HG02973 (cell line): ENCODE results near the gene ZNF345.

Experiments
- ATAC-seq: cut with Tn5 transposase; IDR thresholded peaks from one replicate; pipeline ENCODE4 v1.9.1; 2021; ENCODE audit warnings: moderate library complexity; ENCODE audit not compliant: unreplicated experiment

Gene ZNF345

DNA sequence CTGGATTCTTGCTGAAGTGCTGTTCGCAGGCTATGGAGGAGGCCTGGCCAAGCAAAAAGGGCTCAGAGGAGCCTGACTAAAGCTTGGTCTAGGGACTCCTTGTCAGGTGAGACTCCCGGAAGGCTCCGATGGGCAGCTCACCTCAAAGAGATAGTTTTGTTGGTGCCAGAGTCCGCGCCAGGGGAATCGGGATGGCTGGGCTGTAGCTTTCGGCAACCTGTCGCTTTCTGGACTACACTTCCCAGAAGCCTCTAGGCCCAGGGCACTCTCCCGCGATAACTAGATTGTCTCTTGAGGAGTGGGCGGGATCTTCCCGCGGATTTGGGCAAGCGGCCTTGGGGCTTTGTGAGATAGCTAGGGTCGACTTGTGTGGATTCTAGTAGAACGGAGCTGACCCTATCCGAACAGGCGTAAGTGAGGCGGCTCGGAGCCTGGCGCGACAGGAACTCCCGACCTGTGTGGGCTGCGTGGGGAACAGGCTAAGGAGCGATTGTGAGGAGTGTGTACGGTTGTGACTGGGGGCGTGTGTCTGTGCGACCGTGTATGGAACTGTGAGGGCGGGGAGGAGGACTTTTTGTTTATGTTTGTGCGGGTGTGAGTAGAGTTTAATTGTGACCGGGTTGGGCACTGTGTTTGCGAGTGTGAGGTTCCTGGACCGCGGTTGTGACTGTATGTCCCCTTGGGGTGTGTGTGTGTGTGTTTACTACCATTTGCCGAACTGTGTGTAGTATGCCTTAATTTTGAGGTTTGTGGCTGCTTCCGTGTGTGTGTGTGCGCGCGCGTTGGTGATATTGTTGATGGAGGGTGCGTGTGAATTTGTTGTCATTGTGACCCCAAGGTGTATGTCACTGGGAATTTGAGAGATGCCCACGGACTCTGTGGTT lies at the start of gene ZNF345:
Gene ZNF345, plus strand, starts transcription at position 318 of the 884 bp plus-strand sequence. CDS start 25,955 bp downstream, outside the sequence.
- peak; percentile 76 for ATAC-seq

DNA sequence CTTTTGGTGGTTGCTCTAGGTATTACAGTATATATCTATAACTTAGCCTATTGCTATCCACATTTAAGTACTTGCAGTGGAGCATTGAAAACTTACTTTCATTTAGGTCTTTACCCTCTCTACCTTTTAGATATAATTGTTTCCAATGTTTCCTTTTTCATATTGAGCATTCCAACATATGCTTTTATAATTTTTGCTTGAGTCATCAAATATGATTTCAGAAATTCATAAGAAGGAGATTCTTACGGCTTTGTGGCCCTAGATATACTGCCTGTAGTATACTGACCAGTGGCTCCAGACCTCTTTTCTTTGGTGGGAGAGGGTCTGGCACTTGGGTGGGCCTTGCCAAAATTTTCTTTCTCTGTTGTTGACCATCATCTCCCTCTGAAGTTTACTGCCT lies 45.3 kb upstream of the ZNF345 start:
- no peak for ATAC-seq

DNA sequence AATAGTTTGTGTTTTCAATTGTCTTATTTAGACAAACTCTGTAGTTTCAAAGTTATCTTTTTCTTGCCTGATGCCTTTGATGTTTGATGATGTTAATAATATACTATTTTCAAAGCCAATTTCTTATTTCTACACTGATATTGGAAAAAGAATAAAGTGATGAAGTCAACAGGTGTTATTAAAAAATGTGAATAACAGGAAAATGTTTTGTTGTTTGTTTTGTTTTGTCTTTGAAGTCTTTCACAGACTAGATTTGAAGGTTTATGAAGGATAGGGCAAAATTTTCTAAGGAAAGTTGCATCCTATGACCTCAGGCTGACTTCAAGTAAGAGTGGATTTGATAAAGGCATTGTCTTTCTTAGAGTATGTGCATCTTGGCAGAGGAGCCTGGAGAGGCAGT lies 43.6 kb upstream of the ZNF345 start:
- ATAC-seq, result no peak

DNA sequence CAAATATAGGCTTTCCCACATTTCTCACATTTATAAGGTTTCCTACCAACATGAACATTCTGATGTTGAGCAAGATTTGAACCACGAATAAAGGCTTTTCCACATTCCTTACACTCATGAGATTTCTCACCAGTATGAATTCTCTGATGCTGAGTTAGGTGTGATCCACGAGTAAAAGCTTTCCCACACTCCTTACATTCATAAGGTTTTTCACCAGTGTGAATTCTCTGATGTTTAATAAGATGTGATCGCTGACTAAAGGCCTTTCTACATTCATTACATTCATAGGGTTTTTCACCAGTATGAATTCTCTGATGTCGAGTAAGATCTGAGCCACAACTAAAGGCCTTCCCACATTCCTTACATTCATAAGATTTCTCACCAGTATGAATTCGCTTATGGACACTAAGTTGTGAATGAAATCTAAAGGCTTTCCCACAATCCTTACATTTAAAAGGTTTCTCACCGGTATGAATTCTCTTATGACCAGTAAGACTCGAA lies 31.5 kb upstream of the ZNF345 start:
- ATAC-seq, result no peak

DNA sequence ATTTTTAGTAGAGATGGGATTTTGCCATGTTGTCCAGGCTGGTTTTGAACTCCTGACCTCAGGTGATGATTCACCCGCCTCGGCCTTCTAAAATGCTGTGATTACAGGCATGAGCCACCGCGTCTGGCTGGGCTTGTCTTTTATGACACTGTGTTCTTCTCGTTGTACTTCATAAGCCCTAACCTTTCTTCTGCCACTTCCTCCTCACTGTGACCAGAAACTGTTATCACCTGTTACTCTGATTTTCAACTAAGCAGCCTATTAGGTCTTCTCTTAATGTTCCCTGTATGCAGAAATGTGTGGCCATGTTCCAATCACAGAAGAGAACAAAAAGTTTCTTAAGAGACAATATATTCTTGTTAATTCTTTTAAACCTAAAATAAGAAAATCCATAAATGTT lies 28.9 kb upstream of the ZNF345 start:
- no peak for ATAC-seq

DNA sequence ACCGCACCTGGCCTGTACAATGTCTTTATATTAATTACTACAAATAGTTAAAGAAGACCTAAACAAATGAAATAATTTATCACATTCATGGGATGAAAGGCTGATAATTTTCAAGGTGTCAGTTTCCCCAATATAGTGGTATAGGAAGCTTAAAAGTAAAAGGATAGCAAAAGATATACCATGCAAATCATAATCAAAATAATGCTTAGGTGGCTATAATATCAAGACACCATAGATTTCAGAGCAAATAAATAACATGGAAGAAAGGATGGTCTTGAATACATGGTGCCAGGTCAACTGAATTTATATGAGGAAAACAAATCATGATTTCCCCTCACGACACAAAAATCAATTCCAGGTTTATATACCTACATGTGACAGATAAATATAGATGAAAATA lies 17.2 kb upstream of the ZNF345 start:
- ATAC-seq, result no peak

DNA sequence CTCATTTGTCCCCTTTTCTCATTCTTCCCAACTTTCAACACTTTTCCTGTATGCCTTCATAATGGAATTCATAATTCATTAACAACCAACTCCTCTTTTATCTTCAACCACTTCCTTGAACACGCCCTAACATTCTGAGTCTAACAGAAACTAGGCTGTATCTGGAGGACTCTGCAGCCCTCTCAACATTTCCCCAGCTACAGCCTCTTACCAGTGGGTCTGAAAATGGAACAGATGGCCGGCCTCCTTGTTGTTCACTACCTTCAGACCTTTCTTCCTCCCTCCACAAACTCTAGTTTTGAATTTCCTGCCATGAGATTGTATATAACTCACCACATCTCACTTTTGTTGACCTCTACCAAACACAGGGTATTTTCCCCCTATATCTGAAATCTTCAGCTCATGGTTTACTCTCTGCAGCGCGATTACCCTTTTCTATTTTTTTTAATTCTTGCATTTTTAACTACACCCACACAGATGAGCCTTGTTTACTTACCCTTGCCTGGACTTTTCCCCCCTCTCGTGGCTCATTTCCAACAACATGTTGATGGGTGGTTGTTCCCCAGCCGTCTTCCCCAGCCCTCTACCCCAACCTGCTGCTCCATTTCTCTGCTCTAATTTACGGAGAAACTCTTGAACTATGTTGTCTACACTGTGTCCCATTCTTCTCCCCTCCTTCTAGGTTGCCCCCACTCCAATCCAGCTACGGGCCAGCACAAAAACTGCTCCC lies 13.3 kb upstream of the ZNF345 start:
- ATAC-seq, result no peak

DNA sequence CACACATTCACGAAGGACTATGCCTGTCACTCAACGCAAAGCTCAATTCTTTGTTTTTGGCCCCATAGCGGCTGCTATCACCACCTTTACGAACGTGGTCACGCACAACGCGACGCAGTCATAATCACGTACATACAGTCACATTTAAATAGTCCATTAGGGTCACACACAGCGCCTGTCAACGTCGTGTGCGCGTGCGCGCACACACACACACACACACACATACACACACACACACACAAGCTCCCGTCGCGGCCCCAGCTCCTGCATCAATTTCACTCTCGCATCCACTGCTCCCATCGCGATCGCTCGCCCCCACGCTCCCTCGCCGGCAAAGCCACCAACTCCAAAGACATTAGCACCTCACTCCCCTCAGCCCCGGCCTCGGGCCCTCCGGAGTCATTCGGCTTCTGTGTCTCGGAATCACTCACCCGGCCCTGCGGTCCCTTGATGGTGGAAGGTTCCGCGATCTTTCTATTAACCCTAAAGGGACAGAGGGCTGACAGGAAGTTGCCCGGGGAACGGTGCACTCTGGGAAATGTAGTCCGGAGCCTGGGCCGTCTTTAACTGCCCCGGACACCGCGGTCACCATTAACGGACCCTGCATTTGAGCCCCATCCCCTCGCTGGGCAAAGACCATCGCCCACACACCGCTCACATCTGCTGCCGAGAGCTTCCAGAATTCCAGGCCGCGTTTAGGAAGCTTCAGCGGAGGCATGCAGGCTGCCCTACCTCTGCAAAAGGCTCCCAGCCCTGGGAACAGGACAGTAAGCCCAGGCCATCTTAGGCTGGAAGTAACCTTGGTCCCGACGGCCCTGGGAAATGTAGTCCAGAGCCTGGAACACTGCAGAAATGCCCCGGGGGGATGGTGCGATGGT lies 12.5 kb upstream of the ZNF345 start, which contains the start of gene ZNF790:
Gene ZNF790, minus strand, starts transcription at position 482 of the 878 bp plus-strand sequence. CDS start 12,768 bp downstream, outside the sequence.
- peak; percentile 86 for ATAC-seq

DNA sequence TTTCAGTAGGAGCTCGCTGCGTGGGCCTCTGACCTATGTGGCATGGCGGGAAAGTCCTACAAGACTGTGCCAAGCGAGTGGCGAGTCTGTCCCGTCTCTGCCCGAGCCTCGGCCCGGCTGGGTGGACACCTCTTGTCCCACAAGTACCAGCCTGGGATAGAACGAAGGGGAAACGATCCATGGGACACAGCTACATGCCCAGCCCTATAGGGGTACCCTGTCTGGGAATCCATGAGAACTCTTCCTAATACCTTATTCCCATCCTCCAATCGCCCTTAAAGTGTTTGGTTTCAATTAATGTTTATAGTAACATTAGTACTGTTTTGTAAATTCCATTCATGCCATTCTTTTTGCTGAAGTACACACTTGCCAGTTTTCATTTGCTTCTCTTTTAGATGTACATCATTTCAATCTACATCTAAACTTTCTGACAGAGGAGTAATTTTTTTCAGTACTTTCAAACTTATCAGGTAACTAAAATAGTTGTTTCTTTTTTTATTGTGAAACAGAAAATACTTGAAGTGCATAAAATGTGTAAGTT lies 11.8 kb upstream of the ZNF345 start:
- ATAC-seq, result no peak

DNA sequence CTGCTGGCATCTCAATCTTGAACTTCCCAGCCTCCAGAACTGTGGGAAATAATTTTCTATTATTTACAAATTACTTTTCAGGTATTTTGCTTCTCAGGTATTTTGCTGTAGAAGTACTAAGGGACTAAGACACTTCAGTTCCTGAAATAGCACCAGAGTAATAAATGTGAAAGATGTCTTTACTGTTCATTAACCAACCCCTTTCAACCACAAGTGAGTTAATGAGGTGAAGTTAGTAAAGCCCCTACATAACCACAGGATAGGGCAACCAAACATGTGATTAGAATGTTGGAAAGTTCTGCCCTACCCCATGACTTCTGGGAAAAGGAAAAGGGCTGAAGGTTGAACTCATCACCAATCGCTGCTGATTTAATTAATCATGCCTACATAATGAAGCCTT lies 2.7 kb upstream of the ZNF345 start:
- no peak for ATAC-seq

DNA sequence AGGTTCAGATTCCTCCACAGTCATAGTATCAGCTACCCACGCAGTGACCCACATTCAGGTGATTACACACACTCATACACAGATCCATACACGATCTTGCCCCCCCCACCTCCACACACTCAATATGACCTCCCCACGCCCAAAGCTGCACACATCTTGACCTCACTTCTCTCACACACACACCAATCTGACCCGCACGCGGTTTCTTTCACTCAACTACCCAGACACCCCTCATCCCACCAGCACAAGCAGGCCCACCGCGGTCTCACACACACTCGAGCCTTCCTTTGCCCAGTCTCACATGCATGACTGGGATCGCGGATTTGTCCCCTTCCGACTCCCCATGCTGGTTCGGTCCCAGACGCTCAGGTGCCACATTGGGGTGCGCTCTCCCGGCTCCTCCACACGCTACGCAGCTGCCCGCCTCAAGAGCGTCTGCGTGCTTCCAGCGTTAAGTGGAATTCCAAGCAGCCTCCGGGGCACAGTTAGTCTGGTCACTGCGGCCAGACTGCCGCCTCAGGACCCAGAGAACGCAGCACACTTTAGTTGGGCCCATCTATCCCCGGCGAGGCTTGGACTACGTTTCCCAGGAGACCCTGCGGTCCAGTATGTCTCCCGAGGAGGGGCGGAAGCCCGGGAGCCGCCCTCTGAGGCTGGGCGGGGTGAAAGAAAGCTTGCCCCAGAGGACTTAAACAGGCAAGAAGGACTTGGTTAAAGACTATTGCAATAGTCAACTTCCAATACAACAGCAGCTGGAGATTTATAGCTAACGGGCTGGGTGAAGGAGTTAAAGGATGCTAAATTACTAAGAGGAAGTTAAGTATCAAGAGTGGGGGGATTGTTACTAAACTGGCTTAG lies 746 bp upstream of the ZNF345 start:
- ATAC-seq, result peak; percentile 80

DNA sequence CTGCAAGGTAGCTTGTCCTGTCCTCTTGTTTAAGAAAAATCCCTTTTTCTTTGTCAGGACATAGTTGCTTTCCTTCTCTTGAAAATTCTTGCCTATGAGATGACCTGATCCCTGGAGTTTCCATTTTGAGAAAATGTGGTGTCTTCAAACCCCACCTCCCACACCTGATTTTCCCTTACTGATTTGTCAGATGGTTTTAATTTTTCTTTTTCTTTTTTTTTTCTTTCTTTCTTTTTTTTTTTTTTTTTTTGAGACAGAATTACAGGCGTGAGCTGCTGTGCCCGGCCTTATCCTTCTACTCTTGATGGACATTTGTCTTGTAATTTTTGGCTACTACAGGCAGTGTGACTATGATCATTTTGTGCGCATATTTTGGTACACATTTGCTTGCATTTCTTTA lies 1.2 kb downstream of the ZNF345 start:
- ATAC-seq, result no peak

DNA sequence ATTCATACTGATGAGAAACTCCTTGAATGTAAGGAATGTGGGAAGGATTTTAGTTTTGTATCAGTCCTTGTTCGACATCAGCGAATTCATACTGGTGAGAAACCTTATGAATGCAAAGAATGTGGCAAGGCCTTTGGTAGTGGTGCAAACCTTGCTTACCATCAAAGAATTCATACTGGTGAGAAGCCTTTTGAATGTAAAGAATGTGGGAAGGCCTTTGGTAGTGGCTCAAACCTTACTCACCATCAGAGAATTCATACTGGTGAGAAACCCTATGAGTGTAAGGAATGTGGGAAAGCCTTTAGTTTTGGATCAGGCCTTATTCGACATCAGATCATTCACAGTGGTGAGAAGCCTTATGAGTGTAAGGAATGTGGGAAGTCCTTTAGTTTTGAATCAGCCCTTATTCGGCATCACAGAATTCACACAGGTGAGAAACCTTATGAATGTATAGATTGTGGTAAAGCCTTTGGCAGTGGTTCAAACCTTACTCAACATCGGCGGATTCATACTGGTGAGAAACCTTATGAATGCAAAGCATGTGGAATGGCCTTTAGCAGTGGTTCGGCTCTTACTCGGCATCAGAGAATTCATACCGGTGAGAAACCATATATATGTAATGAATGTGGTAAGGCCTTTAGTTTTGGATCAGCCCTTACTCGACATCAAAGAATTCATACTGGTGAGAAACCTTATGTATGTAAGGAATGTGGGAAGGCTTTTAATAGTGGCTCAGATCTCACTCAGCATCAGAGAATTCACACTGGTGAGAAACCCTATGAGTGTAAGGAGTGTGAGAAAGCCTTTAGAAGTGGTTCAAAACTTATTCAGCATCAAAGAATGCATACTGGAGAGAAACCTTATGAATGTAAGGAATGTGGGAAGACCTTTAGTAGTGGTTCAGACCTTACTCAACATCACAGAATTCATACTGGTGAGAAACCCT lies 26.6 kb downstream of the ZNF345 start:
- no peak for ATAC-seq

DNA sequence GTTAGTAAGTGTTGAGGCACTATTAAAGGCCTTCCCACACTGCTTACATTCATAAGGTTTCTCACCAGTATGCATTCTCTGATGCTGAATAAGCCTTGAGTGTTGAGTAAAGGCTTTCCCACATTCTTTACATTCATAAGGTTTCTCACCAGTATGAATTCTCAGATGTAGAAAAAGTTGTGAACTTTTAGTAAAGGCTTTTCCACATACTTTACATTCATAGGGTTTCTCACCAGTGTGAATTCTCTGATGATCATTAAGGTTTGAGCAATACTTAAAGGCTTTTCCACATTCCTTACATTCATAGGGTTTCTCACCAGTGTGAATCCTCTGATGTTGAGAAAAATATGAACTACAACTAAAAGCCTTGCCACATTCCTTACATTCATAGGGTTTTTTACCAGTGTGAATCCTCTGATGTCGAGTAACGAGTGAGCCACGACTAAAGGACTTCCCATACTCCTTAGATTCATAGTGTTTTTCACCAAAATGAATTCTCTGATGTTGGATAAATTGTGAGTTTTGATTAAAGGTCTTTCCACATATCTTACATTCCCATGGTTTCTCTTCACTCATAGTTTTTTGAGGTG lies 41.2 kb downstream of the ZNF345 start:
- ATAC-seq, result no peak

DNA sequence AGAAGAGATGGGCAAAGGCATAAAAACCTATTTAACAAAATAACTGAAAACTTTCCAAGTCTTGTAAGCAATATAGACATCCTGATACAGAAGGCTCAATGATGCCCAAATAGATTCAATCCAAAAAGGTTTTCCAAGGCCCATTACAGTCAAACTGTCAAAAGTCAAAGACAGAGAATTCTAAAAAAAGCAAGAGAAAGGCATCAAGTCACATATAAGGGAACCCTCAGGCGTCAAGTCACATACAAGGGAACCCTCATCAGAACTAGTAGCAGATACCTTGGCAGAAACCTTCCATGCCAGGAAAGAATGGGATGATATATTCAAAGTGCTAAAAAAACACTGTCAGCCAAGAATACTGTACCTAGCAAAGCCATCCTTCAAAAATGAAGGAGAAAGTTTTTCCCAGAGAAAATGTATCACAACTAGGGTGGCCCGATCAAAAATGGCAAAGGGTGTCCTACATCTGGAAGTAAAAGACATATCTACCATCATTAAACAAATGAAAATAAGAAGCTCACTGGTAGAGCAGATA lies 44.2 kb downstream of the ZNF345 start:
- no peak for ATAC-seq

DNA sequence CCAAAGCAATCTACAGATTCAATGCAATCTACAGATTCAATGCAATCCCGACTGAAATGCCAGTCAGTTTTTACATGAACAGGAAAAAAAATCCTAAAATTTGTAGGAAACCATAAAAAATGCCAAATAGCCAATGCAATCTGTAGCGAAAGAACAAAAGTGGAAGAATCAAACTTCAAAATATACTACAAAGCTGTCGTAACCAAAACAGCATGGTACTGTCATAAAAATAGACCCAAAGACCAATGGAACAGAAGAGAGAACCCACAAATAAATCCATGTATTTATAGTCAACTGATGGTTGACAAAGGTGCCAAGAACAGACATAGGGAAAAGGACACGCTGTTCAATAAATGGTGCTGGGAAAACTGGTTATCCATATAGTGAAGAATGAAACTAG lies 47.7 kb downstream of the ZNF345 start:
- ATAC-seq, result no peak

DNA sequence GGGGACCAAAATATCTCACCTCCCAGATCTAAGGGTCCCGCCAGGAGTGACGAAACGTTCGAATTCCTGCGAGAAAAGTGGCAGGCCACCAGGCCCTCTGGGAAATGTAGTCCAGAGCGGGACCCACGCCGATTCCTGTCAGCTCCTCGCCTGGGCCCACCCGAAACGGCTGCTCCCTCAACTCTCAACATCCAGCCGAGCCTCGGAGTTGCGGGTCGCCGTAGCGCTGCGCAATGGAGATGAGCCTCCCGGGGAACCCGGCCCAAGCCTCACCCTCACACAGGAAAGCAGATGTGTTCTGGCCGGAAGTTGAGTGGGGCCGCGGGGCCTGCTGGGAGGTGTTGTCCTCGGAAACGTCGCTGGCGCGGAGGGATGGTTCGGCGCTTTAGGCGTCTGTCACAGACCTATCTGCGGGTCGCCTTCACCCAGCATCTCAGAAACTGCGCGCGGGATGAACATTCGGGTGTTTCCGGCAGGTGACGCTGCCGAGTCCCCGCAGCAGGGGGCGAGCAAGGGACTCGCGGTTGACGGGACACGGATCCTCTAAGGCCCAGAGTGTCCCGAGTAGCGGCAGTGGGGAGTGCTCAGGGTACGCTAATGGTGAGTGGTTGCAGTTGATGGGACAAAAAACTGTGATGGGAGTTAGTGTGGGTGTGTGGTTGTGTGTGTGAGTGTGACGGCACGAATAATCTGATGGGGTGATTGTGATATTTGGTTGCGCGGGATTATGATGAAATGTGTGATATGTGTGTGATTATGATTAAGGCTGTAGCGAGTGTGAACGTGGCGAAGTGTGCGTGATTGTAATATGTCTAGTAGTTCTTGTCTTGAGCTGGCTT lies 65.5 kb downstream of the ZNF345 start, which contains the start of the genes ZNF568 and ZNF829:
Gene ZNF568, plus strand, starts transcription at position 341 of the 839 bp plus-strand sequence. CDS start 6,439 bp downstream, outside the sequence.
Gene ZNF829, minus strand, starts transcription at position 300 of the 839 bp plus-strand sequence. CDS start 1,124 bp downstream, outside the sequence.
- ATAC-seq, result peak; percentile 89
